ENCODE data around the gene ASIC1. TPM values are rescaled to one million over a fixed set of nuclear protein-coding genes. Genes with fewer than 3 reads are reported as not detected.

ASIC1 gene
- total and polyA plus RNA-seq, 2 of the 13 experiments (the other 11 are each of a cell fraction or from before 2014, with no cell fraction given), result 0.44 to 1.5 TPM

- TF ChIP-seq ETS1 (CRISPR knock-in tag; IDR thresholded peaks at IDR 0.05) (no peak), NFIC (IDR thresholded peaks at IDR 0.05; ENCODE audit: low read length) (no peak), CREM (IDR thresholded peaks at IDR 0.05) (peak; percentile 41; the same call in 1 of the 2 replicates), CREM (CRISPR knock-in tag; IDR thresholded peaks at IDR 0.05) (no peak), ZNF574 (CRISPR knock-in tag; IDR thresholded peaks at IDR 0.05) (peak; percentile 93), LRRFIP1 (CRISPR knock-in tag; conservative IDR thresholded peaks at IDR 0.05) (no peak), IRF2 (CRISPR knock-in tag; IDR thresholded peaks at IDR 0.05) (peak; percentile 66; the same call in 1 of the 2 replicates), SSRP1 (CRISPR knock-in tag; IDR thresholded peaks at IDR 0.05) (no peak), GPBP1L1 (CRISPR knock-in tag; IDR thresholded peaks at IDR 0.05) (no peak), NFKB2 (CRISPR knock-in tag; IDR thresholded peaks at IDR 0.05; ENCODE audit: borderline replicate concordance) (no peak), ZFP1 (CRISPR knock-in tag; IDR thresholded peaks at IDR 0.05) (no peak), CC2D1A (CRISPR knock-in tag; IDR thresholded peaks at IDR 0.05) (no peak), ZBTB20 (CRISPR knock-in tag; IDR thresholded peaks at IDR 0.05; ENCODE audit: borderline replicate concordance, low read depth) (no peak), SOX5 (CRISPR knock-in tag; IDR thresholded peaks at IDR 0.05; ENCODE audit: borderline replicate concordance) (peak; percentile 80; the same call in 1 of the 2 replicates), CREB1 (IDR thresholded peaks at IDR 0.05) (no peak), CREB1 (CRISPR knock-in tag; IDR thresholded peaks at IDR 0.05) (no peak), RXRB (CRISPR knock-in tag; IDR thresholded peaks at IDR 0.05; ENCODE audit: borderline replicate concordance) (peak; percentile 59; the same call in 1 of the 2 replicates), ZNF782 (CRISPR knock-in tag; IDR thresholded peaks at IDR 0.05; ENCODE audit: borderline replicate concordance) (no peak), TOPORS (CRISPR knock-in tag; IDR thresholded peaks at IDR 0.05) (no peak), ZNF431 (CRISPR knock-in tag; IDR thresholded peaks at IDR 0.05; ENCODE audit: borderline replicate concordance, low read depth) (no peak), PAF1 (CRISPR knock-in tag; IDR thresholded peaks at IDR 0.05) (no peak), FOSL2 (CRISPR knock-in tag; IDR thresholded peaks at IDR 0.05) (peak; percentile 81), ZBTB49 (CRISPR knock-in tag; IDR thresholded peaks at IDR 0.05; ENCODE audit: borderline replicate concordance) (no peak)
Observed at GRCh38 chr12:50082644-50083043, 25.2 kb downstream of the ASIC1 start (continued).

All from HepG2 (cell line).